NCI-H460 (cell line): Measurements from ENCODE around the gene TMEM37. TPM values are rescaled to one million over a fixed set of nuclear protein-coding genes. Genes with fewer than 3 reads are reported as not detected.
"Not testable (repeated sequence)": the region's sequence is repeated elsewhere in the genome, so short reads cannot be mapped to it uniquely, and the experiment has no call there.

Source experiments
- DNase-seq: peaks from one replicate; pipeline ENCODE4 v3.0.0-alpha.2; 2016; ENCODE audit warnings: low read depth; ENCODE audit errors: extremely low read depth
- polyA plus RNA-seq: library from polyadenylated mRNA; depleted of rRNA; stranded (reverse); fragments of >200 nt; gene quantifications from 2 replicates; pipeline ENCODE4 v1.2.3, GENCODE V29; 2014; cell fraction: nucleus; rRNA removed
- total RNA-seq: library from RNA; depleted of rRNA; stranded (reverse); fragments of >200 nt; shearing (Covaris generic); gene quantifications from 2 replicates; pipeline ENCODE4 v1.2.3, GENCODE V29; 2014; rRNA removed

Gene TMEM37, protein sequence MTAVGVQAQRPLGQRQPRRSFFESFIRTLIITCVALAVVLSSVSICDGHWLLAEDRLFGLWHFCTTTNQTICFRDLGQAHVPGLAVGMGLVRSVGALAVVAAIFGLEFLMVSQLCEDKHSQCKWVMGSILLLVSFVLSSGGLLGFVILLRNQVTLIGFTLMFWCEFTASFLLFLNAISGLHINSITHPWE
- 1.4 and 2.5 TPM in 2 replicates for total RNA-seq
- 9.8 and 16.6 TPM in 2 replicates for polyA plus RNA-seq

GRCh38 chr2:119431155-119431975, at the start of gene TMEM37:
TSS of gene TMEM37 (plus strand) at chr2:119431854. CDS start at chr2:119431904, 50 bp downstream.
- DNase-seq: peak; percentile 71

GRCh38 chr2:119383410-119384140, 48.1 kb upstream of the TMEM37 start:
- no peak for DNase-seq

DNA sequence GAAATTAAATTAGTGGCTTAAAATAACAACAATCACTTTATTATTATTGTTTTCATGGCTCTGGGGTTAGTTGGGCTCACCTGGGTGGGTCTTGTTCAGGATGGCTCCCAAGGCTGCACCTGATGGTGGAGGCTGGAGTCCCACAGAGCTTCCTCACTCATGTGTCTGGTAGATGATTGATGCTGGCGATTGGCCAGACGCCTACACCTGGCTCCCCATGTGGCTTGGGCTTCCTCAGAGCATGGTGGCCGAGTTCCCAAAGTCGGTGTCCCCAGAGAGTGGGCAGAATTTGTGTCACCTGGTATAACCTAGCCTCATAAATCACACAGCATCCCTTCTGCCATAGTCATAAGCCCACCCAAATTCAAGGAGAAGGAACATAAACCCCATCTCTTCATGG, 46.7 kb upstream of the TMEM37 start:
- DNase-seq: no peak

DNA sequence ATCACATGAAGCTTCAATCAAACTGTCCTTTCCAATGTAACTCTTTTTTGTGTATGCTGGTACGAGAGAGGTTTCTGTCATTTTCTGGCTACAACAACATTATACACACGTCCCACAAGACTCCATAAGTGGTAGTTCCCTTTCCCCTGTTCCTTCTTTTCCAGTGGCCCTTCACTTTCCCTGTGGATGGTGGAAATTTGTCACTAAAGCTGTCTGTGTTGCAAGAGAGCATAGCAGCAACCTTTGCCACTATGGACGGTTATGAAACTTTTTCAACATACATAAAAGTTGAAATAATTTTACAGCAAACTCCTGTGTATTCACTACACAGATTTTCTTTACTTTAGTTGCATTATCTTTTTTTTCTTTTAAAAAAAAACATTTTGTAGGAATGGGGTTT, 46.2 kb upstream of the TMEM37 start:
- DNase-seq: no peak

DNA sequence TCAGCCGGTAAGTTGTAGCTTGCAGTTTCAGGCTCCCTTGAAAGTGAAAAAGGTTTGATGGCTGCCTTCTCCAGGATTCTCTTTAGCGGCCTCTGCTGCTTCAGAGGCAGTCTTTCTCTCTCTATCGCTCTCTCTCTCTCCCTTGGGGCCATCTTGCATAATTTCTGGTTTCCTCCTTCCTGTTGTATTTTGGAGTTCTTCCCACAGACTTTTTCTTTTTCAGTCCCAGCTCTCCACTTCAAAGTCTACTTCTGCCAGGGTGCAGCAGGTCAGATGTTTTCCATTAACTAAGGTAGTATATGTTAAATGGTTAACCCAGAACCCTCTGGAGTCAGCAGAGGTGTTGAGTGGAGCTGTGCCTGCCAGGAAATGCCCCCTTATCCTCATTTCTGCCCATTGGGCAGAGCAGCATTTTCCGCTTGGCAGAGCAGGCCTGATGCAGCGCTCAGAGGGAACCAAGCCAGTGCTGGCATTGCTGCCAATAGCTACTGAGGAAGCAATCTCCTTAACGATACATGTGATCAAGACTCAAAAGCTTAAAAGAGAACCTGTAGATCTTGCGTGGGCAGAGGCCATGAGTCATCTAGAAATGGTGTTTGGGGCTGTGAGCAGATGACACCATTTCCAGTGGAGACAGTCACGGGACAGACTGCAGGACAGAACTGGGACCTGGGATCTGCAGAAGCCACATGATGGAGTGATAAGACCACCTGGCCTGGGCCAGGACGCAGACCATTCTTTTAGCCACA, 44.1 kb upstream of the TMEM37 start:
- DNase-seq: peak; percentile 27

GRCh38 chr2:119389615-119390306, 41.9 kb upstream of the TMEM37 start:
- DNase-seq: no peak

DNA sequence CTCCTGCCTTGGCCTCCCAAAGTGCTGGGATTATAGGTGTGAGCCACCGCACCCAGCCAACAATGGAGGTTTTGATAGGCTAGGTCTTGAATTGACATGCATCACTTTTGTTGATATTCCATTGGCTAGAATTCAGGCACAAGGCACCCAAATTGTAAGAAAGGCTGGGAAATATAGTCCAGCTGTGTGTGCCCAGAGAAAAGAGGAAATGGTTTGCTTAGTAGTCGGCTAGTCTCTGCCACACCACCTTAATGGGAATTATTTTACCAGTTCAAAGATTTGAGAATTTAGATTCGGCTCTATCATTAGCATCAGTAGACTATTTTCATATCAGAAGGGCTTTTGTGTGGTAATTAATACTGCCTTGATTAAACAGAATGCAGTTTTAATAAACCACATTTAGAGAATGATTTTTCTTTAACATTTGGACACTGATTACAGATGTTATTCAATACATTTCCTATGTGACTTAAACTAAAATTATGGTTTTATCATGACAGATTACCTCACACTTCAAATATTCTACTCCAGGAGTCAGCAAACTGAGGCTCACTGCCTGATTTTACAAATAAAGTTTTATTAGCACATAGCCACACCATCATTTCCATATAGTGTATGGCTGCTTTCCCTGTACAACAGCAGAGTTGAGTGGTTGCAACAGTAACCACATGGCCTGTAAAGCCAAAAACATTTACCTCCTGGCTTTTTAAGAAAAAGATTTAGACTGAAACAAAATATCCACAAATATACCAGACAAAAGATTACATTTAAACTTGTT, 37.5 kb upstream of the TMEM37 start:
- no peak for DNase-seq

DNA sequence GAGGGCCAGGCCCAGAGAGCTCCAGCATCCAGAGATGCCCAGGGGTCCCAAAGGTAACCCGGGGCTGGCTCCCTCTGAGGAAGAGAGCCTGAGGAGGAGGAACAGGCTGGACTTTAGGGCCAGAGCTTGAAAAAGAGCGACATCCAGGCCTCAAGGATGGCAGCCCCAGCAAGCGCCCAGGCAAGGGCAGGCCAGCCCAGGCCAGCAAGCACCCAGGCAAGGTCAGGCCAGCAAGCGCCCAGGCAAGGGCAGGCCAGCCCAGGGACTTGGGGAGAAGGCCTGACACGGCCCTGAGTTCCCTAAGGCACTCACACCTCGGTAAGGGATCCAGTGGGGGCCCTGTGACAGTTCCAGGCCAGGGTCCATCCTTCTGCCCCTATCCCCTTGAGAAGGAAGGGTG, 34.5 kb upstream of the TMEM37 start:
- no peak for DNase-seq

DNA sequence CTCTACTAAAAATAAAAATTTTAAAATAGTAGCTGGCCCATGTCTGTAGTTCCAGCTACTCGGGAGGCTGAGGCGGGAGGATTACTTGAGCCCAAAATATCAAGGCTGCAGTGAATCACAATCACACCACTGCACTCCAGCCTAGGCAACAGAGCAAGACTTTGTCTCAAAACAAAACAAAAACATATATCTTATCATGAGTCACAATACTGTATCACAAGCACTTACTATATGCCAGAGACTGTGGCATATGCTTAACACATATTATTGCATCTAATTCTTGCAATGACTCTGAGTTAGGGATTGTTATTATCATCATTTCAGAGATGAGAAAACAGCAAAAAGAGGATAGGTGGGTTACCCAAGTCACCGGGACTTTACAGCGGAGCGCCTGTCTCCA, 29.5 kb upstream of the TMEM37 start:
- DNase-seq: no peak

GRCh38 chr2:119402645-119403560, 28.8 kb upstream of the TMEM37 start:
- no peak for DNase-seq

DNA sequence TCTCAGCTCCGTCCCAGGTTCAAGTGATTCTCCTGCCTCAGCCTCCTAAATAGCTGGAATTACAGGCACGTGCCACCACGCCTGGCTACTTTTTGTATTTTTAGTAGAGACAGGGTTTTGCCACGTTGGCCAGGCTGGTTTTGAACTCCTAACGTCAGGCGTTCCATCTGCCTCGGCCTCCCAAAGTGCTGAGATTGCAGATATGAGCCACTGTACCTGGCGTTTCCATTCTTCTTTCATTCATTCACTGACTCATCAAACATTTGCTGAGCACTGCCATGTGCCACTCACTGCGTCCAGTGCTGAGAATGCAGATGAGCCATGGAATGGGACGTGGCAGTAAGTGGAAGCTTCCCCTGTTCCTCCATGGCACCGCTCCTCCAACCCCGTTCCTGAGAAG, 28.0 kb upstream of the TMEM37 start:
- DNase-seq: not testable (repeated sequence)

DNA sequence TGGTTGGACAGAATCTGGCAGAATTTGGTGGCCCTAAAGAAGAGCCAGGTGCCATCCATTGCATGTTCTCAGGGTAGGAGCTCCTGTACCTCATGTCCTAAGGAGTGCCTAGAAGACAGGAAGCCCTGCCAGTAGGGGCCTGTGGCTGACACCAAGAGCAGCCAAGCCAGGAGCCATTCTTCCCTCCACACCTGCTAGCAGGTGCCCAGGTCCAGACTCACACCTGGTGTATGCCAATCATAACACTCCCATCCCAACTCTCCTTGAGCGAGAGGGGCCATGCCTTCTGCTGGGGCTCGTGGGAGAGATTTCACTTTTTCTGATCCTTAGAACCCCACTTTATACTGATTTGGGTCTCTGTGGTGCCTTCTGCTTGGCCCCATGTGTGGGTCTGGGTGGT, 26.5 kb upstream of the TMEM37 start:
- DNase-seq: no peak

GRCh38 chr2:119407430-119408220, 24.0 kb upstream of the TMEM37 start:
- DNase-seq: peak; percentile 69

DNA sequence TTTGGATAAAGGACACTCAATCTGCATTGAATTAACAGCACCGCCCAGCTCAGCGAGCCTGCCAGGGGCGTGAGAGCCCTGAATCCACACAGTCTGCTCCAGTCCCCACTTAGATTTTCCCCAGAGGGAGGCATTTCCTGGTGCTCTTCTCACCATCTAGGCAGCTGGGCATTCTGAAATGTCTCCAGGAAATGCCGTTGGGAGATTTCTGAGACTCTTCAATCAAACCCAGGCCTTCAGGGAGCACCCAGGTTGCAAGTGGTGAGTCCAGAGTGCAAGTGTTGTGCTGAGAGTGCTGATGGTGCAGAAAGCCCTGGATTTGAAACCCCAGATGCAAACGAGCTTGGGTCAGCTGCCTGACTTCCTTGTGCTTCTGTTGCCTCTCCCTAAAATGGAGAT, 23.4 kb upstream of the TMEM37 start:
- no peak for DNase-seq

GRCh38 chr2:119409506-119409905, 22.1 kb upstream of the TMEM37 start:
- DNase-seq: no peak

GRCh38 chr2:119414894-119415293, 16.8 kb upstream of the TMEM37 start:
- DNase-seq: no peak

DNA sequence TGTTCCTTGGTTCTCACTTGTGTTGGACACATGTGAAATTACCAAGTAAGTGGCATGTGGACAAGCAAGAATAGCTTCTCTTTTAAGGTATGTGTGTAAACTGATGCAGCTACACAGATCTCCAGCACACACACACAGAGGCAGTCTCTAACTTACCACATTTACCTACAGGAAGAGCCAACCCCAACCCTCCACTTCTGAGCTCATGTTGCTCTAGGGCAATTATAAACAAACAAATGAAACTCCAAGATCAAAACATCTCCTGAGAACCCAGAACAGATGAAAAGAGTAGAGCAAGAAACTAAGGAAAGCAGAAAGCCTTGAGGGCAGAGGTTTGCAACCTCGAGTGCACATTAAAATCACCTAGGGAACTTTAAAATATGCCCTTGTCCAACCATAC, 16.0 kb upstream of the TMEM37 start:
- DNase-seq: no peak
